ENCODE data around the gene ADAR. TPM values are rescaled to one million over a fixed set of nuclear protein-coding genes. Genes with fewer than 3 reads are reported as not detected.

Gene ADAR
- total and polyA plus RNA-seq, 2 of the 8 experiments (the other 6 are each of a cell fraction or from before 2014, with no cell fraction given) = 125 to 242 TPM

- WGBS, 2 experiments (ENCODE audit: extremely low coverage in 1 of 2, insufficient coverage in 1 of 2, insufficient read length in 1 of 2, insufficient replicate concordance in 2 of 2, low coverage in 1 of 2, low lambda C conversion rate in 2 of 2, missing lambda C conversion rate in 1 of 2) = 81% methylated on average over 12 of the region's 12 CpGs; no CpG with 5 or more reads in 1 of the 2 experiments
- Histone ChIP-seq H3K4me2 (ENCODE audit: insufficient read depth in 1 of 2, low read depth in 2 of 2, low read length in 2 of 2) (no peak overlapping the region), H2BK5ac (ENCODE audit: low read depth, low read length) (no peak overlapping the region), H4K20me1 (replicated peaks in 1 of 2; ENCODE audit: control insufficient read depth in 1 of 2, insufficient read depth in 2 of 2, low read length in 2 of 2) (peaks cover 4 to 17% of the 10 kb centered on the region in 2 experiments), H2BK15ac (ENCODE audit: low read length) (no peak overlapping the region), H3K23me2 (ENCODE audit: low read depth, low read length) (peaks cover 10% of the 10 kb centered on the region), H3K27me3 (replicated peaks in 1 of 4; ENCODE audit: control insufficient read depth in 3 of 4, extremely low read depth in 1 of 4, insufficient read depth in 3 of 4, low read length in 3 of 4) (no peaks in the 10 kb centered on the region), H2BK120ac (replicated peaks; ENCODE audit: low read depth, low read length) (no peak overlapping the region), H3K27ac (ENCODE audit: low read depth, low read length) (no peak overlapping the region), H3K9ac (replicated peaks in 1 of 4; ENCODE audit: extremely low read depth in 1 of 4, low read depth in 3 of 4, low read length in 3 of 4) (no peak overlapping the region), H3K9me3 (ENCODE audit: insufficient read depth in 2 of 2, low read depth in 1 of 2, low read length in 1 of 2) (no peaks in the 10 kb centered on the region), H2AK5ac (ENCODE audit: low read depth, low read length) (no peak overlapping the region), H3K4ac (replicated peaks; ENCODE audit: insufficient read length, low read depth, low read length) (no peak overlapping the region), H2BK12ac (ENCODE audit: low read depth, low read length) (no peak overlapping the region), H3K23ac (ENCODE audit: insufficient read length) (no peak overlapping the region), H3K56ac (replicated peaks; ENCODE audit: insufficient read length, low read depth, low read length) (no peak overlapping the region), H3K18ac (ENCODE audit: extremely low read depth, low read length) (no peak overlapping the region), H3K79me1 (ENCODE audit: low read depth, low read length) (peaks cover 6% of the 10 kb centered on the region), H2AFZ (ENCODE audit: low read length) (no peak overlapping the region), H3K4me3 (ENCODE audit: extremely low read depth in 1 of 4, insufficient read depth in 2 of 4, low read depth in 3 of 4, low read length in 4 of 4) (no peak overlapping the region), H4K5ac (ENCODE audit: insufficient read length, low read depth, low read length) (no peak overlapping the region), H4K91ac (replicated peaks; ENCODE audit: insufficient read length, low read length) (no peak overlapping the region), H3K14ac (ENCODE audit: insufficient read length) (no peak overlapping the region), H2BK20ac (ENCODE audit: low read length) (no peak overlapping the region), H3K36me3 (ENCODE audit: control insufficient read depth in 2 of 4, insufficient read depth in 4 of 4, low read length in 3 of 4) (peaks cover 34 to 72% (median 60%) of the 10 kb centered on the region in 4 experiments), H4K8ac (ENCODE audit: extremely low read depth, insufficient read depth, low read length) (no peak overlapping the region), H3K79me2 (ENCODE audit: control insufficient read depth in 1 of 2, insufficient read depth in 2 of 2, low read length in 2 of 2) (peaks cover 7 to 31% of the 10 kb centered on the region in 2 experiments; a peak in 3 of 4 replicates), H3K4me1 (replicated peaks in 1 of 4; ENCODE audit: control insufficient read depth in 3 of 4, insufficient read depth in 4 of 4, low read length in 3 of 4) (peaks cover 3 to 14% (median 6%) of the 10 kb centered on the region in 4 experiments; a peak in 5 of 7 replicates)
- ChIA-PET POLR2A (ENCODE audit: partially characterized antibody) (interaction anchor here (0.7 to 1.1 kb wide), 4 partner anchors 14 to 120 kb away, joined by 3 read pairs; partner anchors contain the start of gene CHRNB2), CTCF (ENCODE audit: partially characterized antibody) (interaction anchor here (0.6 to 1.6 kb wide), 4 partner anchors 74 to 220 kb away, joined by 3 to 4 read pairs (median 3); no protein-coding TSS in a partner anchor)
- FAIRE-seq (no peak), DNase-seq (ENCODE audit: low read depth in 1 of 2, low spot score in 2 of 2) (no peak)
- TF ChIP-seq SAP30 (IDR thresholded peaks at IDR 0.05; ENCODE audit: insufficient read depth, insufficient replicate concordance, low read length) (no peak), SRF (IDR thresholded peaks at IDR 0.05; ENCODE audit: low read depth, low read length) (no peak)
Observed at GRCh38 chr1:154553056-154554030, 54.6 kb downstream of the ADAR start.
